NCI-H1092 (cell line): Measurements from ENCODE around the gene KIZ.

ENCODE experiments used
- DNase-seq: peaks from one replicate; lab custom pipeline; 2025; lab: John Stamatoyannopoulos, UW

Gene KIZ

DNA sequence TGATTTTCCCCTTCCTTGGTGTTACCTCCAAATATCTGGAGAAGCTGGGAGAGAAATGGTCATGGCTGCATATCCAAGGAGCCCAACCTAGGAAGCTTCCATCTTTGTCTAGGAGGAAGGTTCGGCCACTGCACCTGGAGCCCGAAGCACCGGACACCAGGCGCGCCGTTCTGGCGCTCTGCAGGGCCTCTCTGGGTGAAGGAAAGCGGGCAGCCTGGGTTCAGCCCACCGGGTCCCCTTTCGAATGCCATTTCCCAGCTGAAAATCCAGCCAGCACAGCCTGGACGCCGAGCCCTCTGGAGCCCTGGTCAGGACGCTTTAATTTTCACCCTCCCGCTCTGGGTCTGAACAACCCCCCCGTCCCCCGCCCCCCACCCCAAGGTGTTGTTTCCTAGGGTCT is 21.0 kb upstream of the KIZ start:
- DNase-seq: no peak

DNA sequence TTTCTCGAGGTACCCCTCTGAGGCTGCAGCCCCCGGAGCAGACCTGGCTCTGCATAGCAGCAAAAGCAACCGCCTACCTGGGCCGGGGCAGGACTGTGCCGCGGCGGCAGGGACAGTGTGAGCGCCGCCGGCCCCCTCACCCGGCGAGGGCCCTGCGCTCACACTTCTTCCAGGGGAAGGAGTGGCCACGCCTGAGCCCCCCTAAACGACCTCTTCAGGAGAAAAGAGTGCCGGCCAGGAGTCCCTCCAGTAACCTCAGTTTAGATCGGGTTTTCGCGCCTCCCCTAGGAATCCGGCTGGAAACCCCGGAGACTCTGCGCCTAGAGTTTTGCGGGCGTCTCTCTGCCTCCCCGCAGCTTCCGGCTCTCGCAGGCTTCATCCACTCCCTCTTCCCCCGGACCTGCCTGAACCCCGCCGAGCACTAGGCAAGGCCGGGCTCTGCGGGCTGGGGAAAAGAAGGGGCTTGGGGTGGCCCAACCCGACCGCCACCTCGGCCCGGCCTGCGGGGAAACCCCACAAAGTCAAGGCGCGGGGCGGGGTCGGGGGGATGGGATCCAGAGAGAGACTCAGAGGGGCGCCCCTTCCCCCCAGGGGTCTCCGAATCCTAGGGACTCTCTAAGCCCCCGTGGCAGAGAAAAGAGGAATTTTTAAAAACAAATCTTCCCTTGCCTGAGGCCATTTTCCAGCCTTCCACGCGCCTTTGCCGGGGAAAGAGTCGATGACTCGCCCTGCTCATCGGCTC is 20.3 kb upstream of the KIZ start:
- no peak for DNase-seq

DNA sequence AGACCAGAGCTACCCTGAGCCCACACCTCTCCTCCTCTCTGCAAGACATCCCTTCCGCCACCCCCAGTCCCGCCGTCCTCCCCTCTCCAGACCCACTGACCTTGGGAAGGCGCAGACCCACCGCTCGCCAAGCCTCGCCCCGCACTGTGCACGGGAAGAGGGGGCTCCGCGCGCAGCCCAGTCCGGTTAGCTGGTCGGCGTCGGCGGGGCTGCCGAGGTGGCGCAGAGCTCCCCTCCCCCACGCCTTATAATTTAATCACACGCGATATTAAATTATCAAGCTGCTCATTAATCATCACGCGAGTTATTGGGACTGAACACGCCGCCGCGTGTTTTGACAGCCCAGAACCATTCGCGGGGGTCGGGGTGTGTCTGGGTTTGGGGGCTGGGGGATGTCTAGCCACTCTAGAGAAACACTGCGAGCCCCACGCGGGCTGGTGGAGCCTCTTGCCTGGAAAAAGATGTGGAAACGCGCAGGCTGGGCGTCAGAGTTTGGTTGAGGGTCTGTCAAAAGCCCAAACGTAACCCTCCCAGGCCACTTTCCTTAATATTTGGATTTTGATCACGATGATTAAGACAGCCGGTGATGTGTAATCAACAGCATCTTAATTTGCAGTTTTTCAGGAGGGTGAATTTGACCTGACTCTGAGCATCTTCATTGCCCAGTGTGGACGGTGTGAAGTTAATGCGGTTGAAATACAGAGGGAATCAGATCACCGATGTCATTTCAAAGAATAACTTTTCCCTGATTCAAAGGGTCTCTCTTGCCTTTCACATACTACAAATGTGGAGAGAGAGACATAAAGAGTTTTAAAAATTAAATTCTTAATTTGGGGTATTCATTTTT is 19.5 kb upstream of the KIZ start, which contains the start of gene LINC00237:
Gene LINC00237 (minus strand): TSS at position 188 of the 847 bp plus-strand sequence.
- DNase-seq: no peak

DNA sequence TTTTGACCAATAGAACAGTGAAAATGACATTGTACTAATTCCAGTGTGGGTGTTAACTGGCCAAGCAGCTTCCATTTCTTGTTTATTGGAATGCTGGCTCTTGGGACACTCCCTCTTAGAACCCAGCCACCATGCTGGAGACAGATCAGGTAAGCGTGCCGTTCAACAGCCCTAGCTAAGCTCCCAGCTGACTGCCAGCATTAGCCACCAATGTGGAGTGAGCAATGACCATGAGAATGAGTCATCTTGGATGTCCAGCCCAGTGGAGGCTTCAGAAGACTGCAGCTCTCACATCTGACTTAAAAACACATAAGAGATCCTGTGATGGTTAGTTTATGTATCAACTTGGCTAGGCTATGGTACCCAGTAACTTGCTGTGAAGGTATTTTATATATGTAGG is 16.7 kb upstream of the KIZ start:
- DNase-seq: no peak

DNA sequence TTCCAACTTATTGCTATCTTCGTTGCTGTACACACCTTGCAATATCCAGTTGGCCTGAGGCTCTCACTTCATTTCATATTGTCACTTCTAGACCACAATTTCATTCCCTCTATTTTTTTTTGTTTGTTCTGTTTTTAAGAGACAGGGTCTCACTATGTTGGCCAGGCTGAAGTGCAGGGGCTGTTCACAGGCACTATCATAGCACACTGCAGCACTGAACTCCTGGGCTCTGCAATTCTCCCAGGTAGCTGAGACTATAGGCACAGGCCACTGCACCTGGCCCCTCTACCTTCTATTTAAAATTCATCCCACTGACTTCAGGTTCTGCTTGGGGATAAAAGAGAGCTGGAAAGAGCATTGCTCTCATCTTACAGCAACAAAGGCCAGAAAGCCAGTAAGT is 15.1 kb upstream of the KIZ start:
- DNase-seq: no peak

DNA sequence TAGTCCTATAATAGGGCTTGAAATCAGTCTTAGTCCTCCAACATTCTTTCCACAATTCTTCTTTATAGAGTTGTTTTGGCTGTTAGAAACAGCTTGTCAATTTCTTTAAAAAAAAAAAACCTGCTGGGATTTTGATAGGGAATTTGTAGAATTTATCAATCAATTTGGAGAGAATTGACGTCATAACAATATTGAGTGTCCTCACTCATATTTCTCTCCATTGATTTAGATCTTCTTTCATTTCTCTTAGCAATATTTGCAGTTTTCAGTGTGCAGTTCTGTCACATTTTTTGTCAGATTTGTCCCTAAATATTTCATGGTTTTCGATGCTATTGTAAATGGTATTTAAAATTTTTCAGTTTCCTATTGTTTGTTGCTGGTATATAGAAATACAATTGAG is 14.5 kb upstream of the KIZ start:
- DNase-seq: no peak

DNA sequence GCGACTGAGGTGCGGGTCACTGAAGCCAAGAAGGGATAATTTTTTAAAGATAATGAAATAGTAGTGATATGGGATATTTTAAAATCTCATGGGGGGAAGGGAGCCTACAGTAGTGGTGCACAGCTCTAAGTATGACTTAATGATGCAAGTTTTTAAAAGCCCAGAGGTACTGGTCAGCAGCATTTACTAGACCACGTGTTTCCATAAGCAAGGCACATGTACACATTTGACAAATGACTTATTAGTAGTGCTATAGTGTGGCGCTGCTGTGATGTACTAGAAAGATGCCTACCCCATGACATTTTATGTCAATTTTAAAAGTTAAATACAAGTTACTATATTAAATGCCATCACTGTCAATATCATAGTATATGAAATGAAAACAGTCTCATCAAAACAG is 12.2 kb upstream of the KIZ start:
- no peak for DNase-seq

DNA sequence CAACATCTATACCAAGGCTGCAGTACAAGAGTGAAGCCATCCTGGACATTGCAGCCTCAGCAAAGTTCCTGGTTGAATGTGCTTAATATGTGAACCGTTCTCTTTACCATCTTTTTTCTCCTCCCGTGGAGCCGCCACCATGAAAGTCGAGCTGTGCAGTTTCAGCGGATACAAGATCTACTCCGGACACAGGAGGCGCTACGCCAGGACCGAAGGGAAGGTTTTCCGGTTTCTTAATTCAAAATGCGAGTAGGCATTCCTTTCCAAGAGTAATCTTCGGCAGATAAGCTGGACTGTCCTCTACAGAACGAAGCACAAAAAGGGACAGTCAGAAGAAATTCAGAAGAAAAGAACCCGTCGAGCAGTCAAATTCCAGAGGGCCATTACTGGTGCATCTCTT is 11.3 kb upstream of the KIZ start:
- DNase-seq: no peak

DNA sequence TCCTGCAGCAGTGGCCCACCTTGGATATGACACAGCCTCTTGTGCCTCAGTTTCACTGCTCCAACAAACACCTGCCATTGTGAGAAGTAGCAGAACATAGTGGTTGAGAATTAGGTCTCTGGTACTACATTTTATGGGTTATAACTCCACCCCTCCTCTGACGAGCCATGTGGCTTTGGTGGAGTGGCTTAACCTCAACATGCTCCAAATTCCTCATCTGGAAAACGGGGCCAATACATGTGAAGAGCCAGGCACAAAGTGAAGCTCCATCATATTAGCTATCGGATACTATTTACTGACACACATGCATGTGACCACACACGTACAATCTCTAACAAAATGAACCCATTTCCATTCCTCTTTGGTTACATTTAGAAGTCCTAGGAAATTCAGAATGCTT is 8.4 kb upstream of the KIZ start:
- DNase-seq: no peak

DNA sequence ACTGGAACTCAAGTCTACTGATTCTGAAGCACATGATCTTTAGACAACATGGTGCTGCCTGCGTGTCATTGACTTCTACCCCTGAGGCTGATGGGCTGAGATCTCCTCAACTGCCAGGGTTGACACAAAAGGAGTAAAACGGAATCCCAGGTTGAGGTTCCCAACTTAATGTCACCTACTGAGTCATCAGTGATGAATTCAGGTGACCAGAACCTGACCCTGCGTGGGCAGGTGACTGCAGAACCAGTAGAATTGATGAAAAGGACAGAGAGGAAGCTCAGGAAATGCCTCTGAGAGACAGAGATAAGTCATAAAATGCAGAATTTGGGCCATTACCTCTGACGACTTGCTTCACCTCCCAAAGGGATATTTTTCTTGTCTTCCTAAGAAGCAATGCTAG is 7.7 kb upstream of the KIZ start:
- DNase-seq: no peak

DNA sequence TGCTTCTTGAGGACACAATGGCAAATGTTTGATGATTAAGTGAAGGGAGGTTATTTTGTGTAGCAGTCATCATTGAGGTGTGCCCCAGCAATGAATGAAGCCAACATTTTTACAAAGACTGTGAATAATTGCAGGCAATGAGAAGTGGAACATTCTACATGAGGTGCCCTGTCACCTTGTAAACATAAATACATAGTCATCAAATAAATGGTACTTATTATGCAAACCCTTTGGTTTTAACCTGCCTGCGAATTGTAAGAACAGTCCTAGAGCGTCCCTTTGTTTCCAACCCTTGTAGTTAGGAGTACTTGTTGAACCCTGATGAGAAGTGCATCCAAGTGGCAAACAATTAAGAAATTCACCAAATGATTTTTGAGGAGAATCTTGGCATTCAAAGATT is 7.1 kb upstream of the KIZ start:
- no peak for DNase-seq

DNA sequence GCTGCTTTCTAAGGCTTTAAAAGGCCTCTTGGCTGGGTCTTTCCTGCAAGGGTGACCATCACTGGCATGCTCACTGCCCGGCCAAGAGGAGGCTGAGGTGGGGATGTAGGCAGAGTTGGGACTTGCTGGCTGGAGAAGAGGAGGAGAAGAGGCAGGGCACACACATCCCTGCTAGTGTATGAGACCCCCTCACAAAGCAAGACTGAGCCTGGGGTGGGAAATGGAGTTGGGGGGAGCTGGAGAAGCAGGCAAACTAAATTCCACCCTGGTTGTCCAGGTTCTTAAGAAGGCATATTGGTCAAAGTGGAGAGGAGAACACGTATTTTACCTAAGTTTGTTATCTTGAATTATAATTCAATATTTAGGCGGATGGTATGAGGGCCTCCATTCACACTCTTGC is 1.7 kb upstream of the KIZ start:
- DNase-seq: no peak

DNA sequence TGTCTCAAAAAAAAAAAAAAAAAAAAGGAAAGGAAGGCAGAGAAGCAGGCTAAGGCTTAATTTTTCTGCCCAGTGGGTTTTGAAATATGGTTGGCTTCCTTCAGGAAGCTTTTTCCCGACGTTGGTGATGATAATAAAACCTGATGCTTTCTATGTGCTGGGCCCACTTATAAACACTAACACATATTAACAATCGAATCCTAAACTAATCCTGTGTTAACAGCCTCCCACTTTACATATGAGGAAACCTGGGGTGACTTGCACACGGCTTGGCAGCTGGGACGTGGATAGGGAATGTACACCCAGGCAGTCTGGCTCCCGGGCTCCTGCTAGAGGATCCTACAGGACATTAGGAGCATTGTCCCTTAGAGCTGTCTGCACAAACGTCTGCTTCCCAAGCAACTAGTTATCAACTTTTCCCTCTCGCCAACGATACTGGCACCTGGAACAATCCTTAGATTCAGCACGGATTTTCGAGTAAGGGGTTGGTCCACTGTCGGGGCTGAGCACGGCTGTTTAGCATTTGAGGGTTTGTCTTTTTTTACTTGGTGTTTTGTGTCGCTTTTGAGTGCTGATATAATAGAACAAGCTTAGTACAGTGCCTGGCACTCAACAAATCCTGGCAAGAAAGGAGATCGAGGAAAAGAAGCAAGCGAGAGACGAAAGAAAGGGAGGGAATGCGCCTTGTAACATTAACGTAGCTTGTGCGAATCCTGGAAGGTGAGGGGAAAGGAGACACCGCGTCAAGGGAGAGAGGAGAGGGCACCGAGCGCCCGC is 622 bp upstream of the KIZ start:
- DNase-seq: peak; percentile 44

DNA sequence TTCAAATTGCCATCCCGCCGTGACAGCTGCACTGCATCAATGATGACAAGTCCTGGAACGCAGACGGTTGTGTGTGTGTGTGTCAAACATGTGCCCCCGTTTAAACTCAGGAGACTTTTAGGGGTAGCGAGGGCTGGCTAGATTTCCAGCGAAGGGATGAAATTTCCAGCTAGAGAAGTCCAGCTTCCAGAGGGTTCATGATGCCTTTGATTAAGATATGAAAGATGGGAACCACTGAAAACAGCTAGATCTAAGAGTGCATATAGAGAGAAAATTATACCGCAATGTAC is 644 bp downstream of the KIZ start:
- DNase-seq: no peak

DNA sequence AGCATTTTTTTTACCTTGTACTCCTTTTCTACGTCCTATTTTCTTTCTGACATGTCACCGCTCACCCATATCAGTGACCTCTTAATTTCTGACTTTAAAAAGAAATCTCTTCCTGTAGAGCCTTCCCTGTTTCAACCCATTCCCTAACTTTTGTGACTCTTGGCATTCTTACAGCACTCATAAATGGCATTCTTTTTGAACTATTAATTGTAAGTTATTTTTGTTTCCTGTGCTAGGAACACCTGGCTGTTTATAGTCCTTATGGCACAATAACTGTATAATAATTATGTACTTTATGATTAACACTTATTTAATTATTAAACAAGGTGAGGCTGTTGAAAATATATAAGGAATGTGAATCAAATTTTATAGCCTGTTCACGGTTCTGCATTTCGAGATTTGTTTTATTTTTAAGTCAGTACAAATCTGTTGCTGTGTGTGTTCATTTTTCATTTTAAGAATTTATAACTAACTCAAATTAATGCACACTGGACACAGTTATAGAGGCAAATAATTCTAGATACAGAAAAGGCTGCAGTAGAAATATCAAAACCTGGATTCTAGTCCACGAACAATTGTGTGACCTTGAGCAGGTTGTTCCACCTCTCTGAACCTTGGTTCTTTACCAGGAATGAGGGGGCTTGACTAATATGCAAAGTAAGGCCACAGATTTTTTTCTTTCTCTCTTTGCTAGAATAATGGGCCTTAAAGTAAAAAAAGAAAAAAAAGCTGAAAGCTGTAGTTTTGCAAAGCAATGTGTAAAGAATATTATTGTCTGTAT is 1.5 kb downstream of the KIZ start:
- DNase-seq: no peak

DNA sequence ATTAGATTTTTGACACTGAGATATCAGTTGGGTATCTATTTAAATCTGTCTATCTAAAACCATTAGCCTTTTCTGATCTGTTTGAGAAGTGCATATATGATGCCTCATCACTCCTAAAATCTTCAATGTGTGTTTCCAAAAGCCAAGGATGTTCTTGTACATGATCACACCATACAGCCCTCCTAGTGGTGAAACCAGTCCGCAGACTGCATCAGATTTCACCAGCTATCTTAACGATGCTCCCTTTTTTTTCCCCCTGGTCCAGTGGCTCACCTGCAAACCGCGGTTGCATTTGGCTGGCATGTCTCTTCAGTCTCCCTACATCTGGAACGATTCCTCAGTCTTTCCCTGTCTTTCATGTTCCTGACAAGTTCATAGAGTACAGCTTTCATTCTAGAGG is 4.0 kb downstream of the KIZ start:
- no peak for DNase-seq

DNA sequence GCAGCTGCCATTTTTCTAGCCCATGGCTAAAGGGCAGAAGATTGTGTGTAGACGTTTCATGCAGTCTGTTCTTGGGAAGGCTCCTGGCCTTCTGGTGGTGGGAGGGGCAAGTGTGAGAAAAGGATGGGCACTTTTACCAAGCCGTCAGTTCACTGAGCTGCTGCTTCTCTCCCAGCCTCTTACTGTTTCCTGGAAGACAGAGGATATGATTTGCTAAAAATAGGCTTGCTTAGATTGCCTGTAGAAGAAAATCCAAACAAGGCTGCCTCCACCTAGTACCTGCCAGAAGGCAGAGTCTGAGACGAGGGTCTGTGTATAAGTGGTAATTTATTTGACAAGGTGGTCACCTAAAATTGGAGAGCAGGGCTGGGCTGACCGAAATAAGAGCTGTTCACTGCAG is 7.5 kb downstream of the KIZ start:
- no peak for DNase-seq

DNA sequence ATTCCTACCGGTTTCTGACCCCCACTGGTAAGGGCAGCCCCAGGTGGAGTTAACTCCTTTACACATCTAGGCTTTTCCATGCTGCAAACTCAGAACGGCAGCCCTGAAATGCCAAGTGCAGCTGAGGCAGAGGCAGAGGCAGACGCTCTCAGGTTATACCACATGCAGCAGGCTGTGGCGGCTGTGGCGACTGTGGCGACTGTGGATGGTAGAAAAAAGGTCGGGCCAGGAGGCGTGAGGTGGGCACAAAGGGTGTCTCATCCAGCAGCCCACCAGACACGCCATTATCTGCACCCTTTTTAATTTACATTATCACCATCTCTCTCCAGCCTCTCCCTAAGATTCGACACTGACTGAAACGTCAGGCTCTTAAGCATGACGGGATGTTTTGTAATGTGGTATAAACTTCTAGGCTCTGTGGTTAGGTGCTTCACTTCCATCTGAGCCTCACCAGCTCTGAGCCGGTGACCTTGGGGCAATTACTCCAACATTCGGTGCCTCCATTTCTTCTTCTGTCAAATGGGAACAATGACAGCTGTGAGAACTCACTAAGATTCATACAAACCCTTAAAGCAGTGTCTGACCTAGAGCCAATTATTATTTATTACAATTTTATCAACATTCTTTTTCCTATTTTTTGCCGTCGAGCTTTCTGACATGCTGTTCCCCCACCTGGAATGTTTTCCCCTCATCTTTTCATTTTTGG is 8.2 kb downstream of the KIZ start:
- DNase-seq: no peak

DNA sequence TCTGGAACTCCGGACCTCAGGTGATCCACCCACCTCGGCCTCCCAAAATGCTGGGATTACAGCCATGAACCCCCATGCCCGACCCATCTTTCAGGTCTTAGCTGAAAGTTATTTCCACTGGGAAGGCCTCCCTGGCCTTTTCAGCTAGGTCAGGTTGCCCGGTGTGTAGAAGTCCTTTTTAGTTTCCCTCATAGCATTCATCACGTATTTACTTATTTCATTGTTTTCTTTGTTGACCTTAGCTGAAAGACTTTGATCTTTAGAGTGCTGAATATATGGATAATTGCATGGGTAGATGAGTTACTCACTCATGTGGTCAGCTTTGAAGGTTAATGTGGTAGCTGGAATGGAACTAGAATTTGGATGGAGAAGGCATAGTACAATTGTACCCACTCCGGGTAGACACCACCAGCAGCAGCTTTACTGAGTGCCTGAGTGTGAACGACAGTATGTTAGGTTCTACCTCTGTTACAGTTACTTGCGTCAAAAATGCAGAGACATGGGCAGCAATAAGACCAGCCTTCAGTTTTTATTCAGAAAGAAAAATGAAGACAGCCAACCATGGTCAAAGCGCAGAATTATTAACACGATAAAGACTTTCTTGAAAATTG is 9.1 kb downstream of the KIZ start:
- no peak for DNase-seq

DNA sequence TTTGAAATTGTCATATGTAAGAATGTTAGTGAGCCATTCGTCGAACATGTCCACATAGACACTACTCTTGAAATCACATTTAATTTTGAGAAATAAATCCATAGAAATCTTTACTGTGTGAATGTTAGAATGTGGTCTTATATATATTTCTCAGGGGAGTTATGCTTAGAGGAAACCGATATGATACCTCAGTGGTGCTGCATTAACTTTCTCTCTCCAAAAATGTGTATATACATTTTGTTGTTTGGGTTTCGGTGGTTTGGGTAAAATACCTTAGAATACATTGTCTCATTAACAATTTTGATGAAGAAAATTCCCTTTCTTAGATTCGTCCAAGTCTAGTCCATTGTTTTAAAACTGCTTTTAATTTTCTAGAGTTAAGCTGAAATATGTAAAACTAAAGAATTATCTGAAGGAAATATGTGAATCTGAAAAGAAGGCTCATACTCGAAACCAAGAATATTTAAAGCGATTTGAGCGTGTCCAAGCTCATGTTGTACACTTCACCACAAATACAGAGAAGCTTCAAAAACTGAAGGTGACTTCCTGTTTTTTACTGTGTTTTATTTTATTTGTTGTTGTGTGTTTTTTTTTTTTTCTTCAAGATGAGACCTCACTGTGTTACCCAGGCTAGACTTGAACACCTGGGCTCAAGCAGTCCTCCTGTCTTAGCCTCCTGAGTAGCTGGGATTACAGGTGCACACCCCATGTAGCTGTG is 10.3 kb downstream of the KIZ start:
- DNase-seq: no peak

DNA sequence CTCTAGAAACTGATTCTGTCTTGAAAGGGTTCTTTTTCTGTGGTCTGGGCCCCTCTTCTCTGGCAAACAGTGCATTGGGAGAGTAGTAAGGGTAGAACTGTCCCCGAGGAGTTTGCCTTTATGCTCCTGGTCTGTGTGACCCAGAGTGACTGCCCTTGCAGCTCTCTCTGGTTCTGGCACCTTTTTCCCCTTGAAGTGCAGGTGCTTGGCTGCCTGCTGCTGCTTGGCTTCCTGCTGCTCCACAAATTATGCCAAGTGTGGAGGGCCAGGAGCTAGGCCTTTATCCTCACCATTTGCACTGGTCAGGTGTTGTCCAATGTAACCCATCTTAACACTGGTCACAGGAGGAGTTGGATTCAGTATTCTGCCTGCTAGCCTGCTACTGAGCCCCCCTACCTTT is 11.2 kb downstream of the KIZ start:
- DNase-seq: peak; percentile 61
